Ovary (tissue), 3 donors: ENCODE measurements around the gene TMEM35A.
"Not testable (repeated sequence)": the region's sequence is repeated elsewhere in the genome, so short reads cannot be mapped to it uniquely, and the experiment has no call there.

Experiments used
- CTCF ChIP-seq, 3 donors: fragments of 450-650 bp in 2 of 3; fragments of 200-600 bp in 1 of 3; IDR thresholded peaks; one replicate each; pipeline versions ENCODE4 v1.5.1 to v1.8.0; 2016 to 2022; ENCODE audit warnings: antibody characterized with exemption in 3 of 3, mild to moderate bottlenecking in 1 of 3
- POLR2A ChIP-seq: fragments of 450-650 bp; IDR thresholded peaks from one replicate; pipeline ENCODE4 v1.6.1; 2017; ENCODE audit warnings: antibody characterized with exemption, mild to moderate bottlenecking, moderate library complexity
- donor health status: DM: no; HTN: no; CAD: no.

GRCh38 chrX:101056551-101056950 is 22.1 kb upstream of the TMEM35A start:
- not testable (repeated sequence) for TF ChIP-seq CTCF (IDR thresholded peaks at IDR 0.05); POLR2A
